Head of caudate nucleus (tissue), 42 donors: ENCODE measurements around the gene CHPF2.
A peak's percentile ranks its signal among the peaks of the same experiment; 100 is the strongest.

Source experiments
- DNase-seq, 42 donors: peaks; one replicate each; pipeline versions ENCODE4 v3.0.0 to v3.0.0-alpha.2; 2020 to 2021; ENCODE audit warnings: mixed read lengths in 7 of 42
- intact Hi-C: fragments of 100-400 bp; cut with DNase I; formaldehyde crosslinking; loops from one replicate; pipeline ENCODE4 v1.15.0; 2022

The CHPF2 gene

GRCh38 chr7:151201751-151202150, 30.5 kb upstream of the CHPF2 start:
- DNase-seq, result no peak
- intact Hi-C loops, result no loop called here

DNA sequence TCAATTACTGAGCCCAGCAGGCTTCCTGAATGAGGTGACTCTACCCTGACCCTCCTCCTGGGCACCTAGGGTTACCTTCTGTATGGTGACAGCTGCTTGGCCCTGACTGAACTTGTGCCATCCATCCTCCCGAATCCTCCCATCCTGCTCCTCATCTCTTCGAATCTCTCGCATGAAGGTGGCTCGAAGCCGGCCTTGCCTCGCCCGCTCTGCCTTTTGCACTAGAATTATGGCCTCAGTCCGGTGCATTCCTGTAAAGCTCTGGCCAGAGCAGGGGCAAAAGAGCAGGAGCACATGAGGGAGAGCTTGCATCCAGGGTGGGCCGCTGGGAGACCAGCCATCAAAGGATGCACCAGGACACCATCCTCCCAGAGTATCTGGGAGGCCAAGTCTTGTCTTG, 29.4 kb upstream of the CHPF2 start:
- intact Hi-C loops, result no loop called here
- no peak for DNase-seq

DNA sequence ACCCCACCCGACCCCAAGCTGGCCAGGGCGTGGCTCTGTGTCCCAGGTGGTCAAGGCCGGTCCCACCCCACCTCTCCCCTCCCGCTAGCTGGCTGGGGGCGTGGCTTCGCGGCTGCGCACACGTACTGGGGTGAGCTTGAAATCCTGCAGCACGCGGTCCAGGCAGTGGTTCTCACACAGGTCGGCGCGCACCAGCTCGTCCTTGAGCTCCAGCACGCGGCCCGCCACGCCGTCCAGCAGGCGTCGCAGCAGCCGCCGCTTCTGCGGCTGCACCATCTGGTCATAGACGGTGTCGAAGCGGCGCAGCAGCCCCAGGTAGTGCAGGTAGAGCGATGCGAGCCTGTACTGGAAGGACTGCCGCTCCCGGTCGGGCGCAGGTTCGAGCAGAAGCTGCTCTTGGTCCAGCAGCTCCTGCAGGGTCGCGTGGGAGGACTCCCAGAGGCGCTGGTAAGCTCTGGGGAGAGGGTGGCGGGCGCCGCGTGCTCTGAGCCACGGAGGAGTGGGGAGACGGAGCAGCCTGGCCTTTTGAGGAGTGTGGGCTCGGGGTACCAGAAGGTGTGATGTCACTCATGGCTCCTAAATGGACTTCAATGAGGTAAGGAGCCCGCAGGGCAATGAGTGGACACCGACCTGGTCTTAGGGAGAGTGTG, 27.8 kb upstream of the CHPF2 start:
- no peak for DNase-seq

DNA sequence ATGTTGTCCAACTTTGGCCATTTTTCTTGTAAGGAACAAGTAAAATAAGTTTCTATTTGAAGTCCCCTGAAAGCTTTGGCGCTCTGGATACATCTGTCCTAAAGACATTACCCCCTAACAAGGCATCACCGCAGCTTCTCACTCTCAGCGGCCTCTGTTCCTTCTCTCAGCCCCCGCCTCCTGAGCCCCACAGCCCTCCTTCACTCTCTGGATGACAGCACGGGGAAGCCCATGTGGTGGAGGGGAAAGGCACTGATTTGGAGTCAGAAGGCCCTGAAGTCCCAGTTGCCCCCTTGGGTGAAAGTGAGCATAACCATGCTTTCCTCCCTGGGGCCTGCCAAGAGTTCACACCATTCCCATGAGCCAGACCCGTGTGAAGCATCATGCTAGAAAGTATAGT, 26.6 kb upstream of the CHPF2 start:
- intact Hi-C loops, result no loop called here
- DNase-seq, result no peak

More for the DNA sequence above, 27.8 kb upstream of the CHPF2 start:
- intact Hi-C loops, result no loop called here

- intact Hi-C loops, result no loop called here
- no peak for DNase-seq
These were observed 25.4 kb upstream of the CHPF2 start for GRCh38 chr7:151206914-151207313.

DNA sequence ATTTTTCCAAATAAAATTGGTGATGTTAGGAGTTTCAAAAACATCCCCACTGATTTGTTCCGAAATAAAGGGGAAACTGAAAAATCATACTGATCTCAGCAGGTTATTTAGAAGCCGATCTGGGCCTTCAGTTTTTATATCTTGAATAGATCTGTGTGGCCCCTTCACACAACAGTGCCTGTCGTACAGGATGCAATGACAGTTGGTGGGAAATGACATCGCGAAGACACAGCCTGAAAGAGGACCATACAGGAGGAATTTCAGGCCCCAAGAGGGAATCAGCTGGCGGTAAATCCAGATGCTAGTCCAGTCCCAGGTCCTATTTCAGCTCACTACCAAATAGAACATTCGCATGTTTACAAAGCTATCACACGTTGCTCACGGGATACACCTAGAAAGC, 25.0 kb upstream of the CHPF2 start:
- no peak for DNase-seq
- intact Hi-C loops, result no loop called here

- no peak for DNase-seq
- intact Hi-C loops, result no loop called here
These were observed 24.5 kb upstream of the CHPF2 start for GRCh38 chr7:151207804-151208203.

GRCh38 chr7:151208253-151208862, 23.9 kb upstream of the CHPF2 start:
- intact Hi-C loops, result no loop called here
- DNase-seq, result no peak

GRCh38 chr7:151209588-151209987, 22.7 kb upstream of the CHPF2 start:
- intact Hi-C loops, result no loop called here
- DNase-seq, result no peak

- DNase-seq, result peak in 1 of 42 donors; percentile 22
- intact Hi-C loops, result no loop called here
These were observed 22.0 kb upstream of the CHPF2 start, which contains the start of gene H2BK1 for GRCh38 chr7:151210087-151210854. Gene H2BK1, minus strand, starts transcription at chr7:151210488. Its CDS starts 170 bp downstream, at chr7:151210318.

DNA sequence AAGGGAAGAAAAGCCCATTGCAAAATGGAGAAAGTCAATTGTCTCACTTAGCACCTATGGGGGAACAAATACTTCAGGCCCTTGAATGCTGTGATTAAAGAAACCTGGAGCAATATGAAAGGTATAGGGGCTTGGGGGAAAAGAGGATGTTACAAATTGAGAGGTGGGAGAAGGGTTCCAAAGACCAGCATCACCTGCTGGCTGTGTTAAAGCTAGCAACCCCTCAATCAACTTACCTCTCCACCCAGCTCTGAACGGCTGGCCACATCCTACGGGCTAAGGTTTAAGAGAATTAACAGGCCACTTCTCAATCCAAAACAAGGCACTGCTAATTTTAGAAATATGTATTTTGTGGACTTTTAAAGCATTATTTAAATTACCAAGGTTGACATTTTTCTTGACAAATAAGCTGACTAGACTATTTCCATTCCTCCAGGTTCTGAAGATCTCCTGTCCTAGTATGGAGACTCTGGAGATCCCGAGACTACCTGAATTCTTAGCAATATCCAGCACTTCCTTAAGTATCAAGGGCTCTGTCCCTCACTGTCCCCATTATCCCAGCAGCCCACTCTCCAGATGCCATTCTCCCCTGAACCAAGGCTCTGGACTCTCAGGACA, 21.0 kb upstream of the CHPF2 start:
- DNase-seq, result no peak
- intact Hi-C loops, result no loop called here

DNA sequence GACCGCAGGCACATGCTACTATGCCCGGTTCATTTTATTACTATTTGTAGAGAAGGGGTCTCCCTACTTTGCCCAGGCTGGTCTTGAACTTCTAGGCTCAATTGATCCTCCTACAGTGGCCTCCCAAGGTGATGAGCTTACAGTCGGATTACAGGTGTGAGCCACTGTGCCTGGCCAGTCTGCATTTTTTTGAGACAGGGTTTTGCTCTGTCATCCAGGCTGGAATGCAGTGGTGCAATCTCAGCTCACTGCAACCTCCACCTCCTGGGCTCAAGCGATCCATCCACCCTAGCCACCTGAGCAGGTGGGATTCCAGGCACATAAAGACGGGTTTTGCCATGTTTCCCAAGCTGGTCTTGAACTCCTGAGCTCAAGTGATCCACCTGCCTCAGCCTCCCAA, 19.7 kb upstream of the CHPF2 start:
- no peak for DNase-seq
- intact Hi-C loops, result no loop called here

- intact Hi-C loops, result no loop called here
- no peak for DNase-seq
These were observed 18.5 kb upstream of the CHPF2 start for GRCh38 chr7:151213826-151214225.

- intact Hi-C loops, result no loop called here
- no peak for DNase-seq
These were observed 16.9 kb upstream of the CHPF2 start for GRCh38 chr7:151215396-151215795.

GRCh38 chr7:151218170-151218569, 14.1 kb upstream of the CHPF2 start:
- intact Hi-C loops, result no loop called here
- DNase-seq, result no peak

DNA sequence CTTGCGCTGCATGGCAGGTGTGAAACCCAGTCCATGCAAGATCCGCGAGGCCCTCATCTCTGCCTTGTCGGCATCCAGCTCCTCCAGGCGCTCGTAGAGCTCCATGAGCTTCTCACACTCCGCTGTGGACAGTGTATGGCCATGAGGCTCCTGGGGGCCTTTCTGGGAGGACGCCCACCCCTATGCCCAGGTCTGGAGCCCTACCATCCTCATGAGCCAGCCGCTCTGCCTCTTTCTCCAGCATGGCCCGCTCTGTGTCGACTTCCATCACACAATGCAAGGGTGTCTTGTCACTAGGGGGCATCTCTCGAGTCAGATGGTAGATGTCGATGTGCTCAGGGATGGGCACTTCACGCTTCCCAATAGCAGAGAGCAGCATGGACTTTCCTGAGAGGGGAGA, 8.6 kb upstream of the CHPF2 start:
- intact Hi-C loops, result no loop called here
- no peak for DNase-seq

GRCh38 chr7:151225948-151226510, 6.3 kb upstream of the CHPF2 start:
- DNase-seq, result no peak
- intact Hi-C loops, result loop anchor here (5.0 kb wide), 1 partner anchor 109 kb away; no protein-coding TSS in a partner anchor

GRCh38 chr7:151226560-151226874, 5.8 kb upstream of the CHPF2 start:
- peak in 1 of 42 donors; percentile 13 for DNase-seq
- intact Hi-C loops, result loop anchor here (5.0 kb wide), 1 partner anchor 109 kb away; no protein-coding TSS in a partner anchor
